ENCODE measurements around the gene PRKCH.
A peak's percentile ranks its signal among the peaks of the same experiment; 100 is the strongest.

Gene PRKCH

GRCh38 chr14:61502459-61503093, 181.2 kb downstream of the PRKCH start:
- no peaks in the 10 kb centered on the region for H4K20me1 ChIP-seq (ENCODE audit: insufficient read depth, low read length, poor library complexity, severe bottlenecking)
- H3K4me2 ChIP-seq (ENCODE audit: low read depth, low read length, poor library complexity, severe bottlenecking), result no peak overlapping the region
- H3F3A ChIP-seq (ENCODE audit: low read depth), result no peaks in the 10 kb centered on the region
- peaks cover 14% of the 10 kb centered on the region for H3K4me1 ChIP-seq (ENCODE audit: insufficient read depth, low read length, poor library complexity, severe bottlenecking)
- no peaks in the 10 kb centered on the region for H3K9me3 ChIP-seq (ENCODE audit: insufficient read depth, low read depth, low read length)
- H3K79me2 ChIP-seq (ENCODE audit: insufficient read depth, low read length), result 0 out of 2 replicates have a peak, but pooled peaks cover 14% of the 10 kb centered on the region
- H3K4me3 ChIP-seq (ENCODE audit: low read length, poor library complexity, severe bottlenecking), result no peak overlapping the region
- no peaks in the 10 kb centered on the region for H3K9me2 ChIP-seq (replicated peaks; ENCODE audit: low read depth, low read length)
- no peak overlapping the region for H2AFZ ChIP-seq (ENCODE audit: low read length)
- no peaks in the 10 kb centered on the region for H3K27me3 ChIP-seq (ENCODE audit: insufficient read depth, low read length, poor library complexity, severe bottlenecking)
- TF ChIP-seq EZH2phosphoT487 (IDR thresholded peaks at IDR 0.05; ENCODE audit: borderline replicate concordance), result no peak
- TF ChIP-seq CTCF (conservative IDR thresholded peaks at IDR 0.05; ENCODE audit: low read length), result no peak
- no peak overlapping the region for H3K9ac ChIP-seq (ENCODE audit: low read depth, low read length, poor library complexity, severe bottlenecking)
- H3K36me3 ChIP-seq (ENCODE audit: insufficient read depth, low read length), result peaks cover 41% of the 10 kb centered on the region; the same call in 1 of the 2 replicates

- no peak for TF ChIP-seq EZH2phosphoT487 (IDR thresholded peaks at IDR 0.05; ENCODE audit: borderline replicate concordance)
- TF ChIP-seq CTCF (conservative IDR thresholded peaks at IDR 0.05; ENCODE audit: low read length), result no peak
- Histone ChIP-seq H3K4me1 (ENCODE audit: insufficient read depth, low read length, poor library complexity, severe bottlenecking) (peaks cover 14% of the 10 kb centered on the region), H3K4me3 (ENCODE audit: low read length, poor library complexity, severe bottlenecking) (no peak overlapping the region), H2AFZ (ENCODE audit: low read length) (no peak overlapping the region), H3K27me3 (ENCODE audit: insufficient read depth, low read length, poor library complexity, severe bottlenecking) (no peaks in the 10 kb centered on the region), H3K9me2 (replicated peaks; ENCODE audit: low read depth, low read length) (no peaks in the 10 kb centered on the region), H4K20me1 (ENCODE audit: insufficient read depth, low read length, poor library complexity, severe bottlenecking) (no peaks in the 10 kb centered on the region), H3K9ac (ENCODE audit: low read depth, low read length, poor library complexity, severe bottlenecking) (no peak overlapping the region), H3K79me2 (ENCODE audit: insufficient read depth, low read length) (0 out of 2 replicates have a peak, but pooled peaks cover 14% of the 10 kb centered on the region), H3K9me3 (ENCODE audit: insufficient read depth, low read depth, low read length) (no peaks in the 10 kb centered on the region), H3F3A (ENCODE audit: low read depth) (no peaks in the 10 kb centered on the region), H3K4me2 (ENCODE audit: low read depth, low read length, poor library complexity, severe bottlenecking) (peak overlapping the region; percentile 16), H3K36me3 (ENCODE audit: insufficient read depth, low read length) (peaks cover 42% of the 10 kb centered on the region; the same call in 1 of the 2 replicates)
These were observed 181.9 kb downstream of the PRKCH start for GRCh38 chr14:61503167-61503801.

- H3K4me3 ChIP-seq (ENCODE audit: low read length, poor library complexity, severe bottlenecking), result no peak overlapping the region
- no peaks in the 10 kb centered on the region for H3K9me2 ChIP-seq (replicated peaks; ENCODE audit: low read depth, low read length)
- no peaks in the 10 kb centered on the region for H4K20me1 ChIP-seq (ENCODE audit: insufficient read depth, low read length, poor library complexity, severe bottlenecking)
- no peak overlapping the region for H2AFZ ChIP-seq (ENCODE audit: low read length)
- no peaks in the 10 kb centered on the region for H3K9me3 ChIP-seq (ENCODE audit: insufficient read depth, low read depth, low read length)
- peaks cover 42% of the 10 kb centered on the region; the same call in 1 of the 2 replicates for H3K36me3 ChIP-seq (ENCODE audit: insufficient read depth, low read length)
- 0 out of 2 replicates have a peak, but pooled peaks cover 8% of the 10 kb centered on the region for H3K79me2 ChIP-seq (ENCODE audit: insufficient read depth, low read length)
- H3K4me2 ChIP-seq (ENCODE audit: low read depth, low read length, poor library complexity, severe bottlenecking), result no peak overlapping the region
- no peak for TF ChIP-seq CTCF (conservative IDR thresholded peaks at IDR 0.05; ENCODE audit: low read length)
- TF ChIP-seq EZH2phosphoT487 (IDR thresholded peaks at IDR 0.05; ENCODE audit: borderline replicate concordance), result no peak
- no peaks in the 10 kb centered on the region for H3F3A ChIP-seq (ENCODE audit: low read depth)
- H3K9ac ChIP-seq (ENCODE audit: low read depth, low read length, poor library complexity, severe bottlenecking), result no peak overlapping the region
- peaks cover 14% of the 10 kb centered on the region for H3K4me1 ChIP-seq (ENCODE audit: insufficient read depth, low read length, poor library complexity, severe bottlenecking)
- no peaks in the 10 kb centered on the region for H3K27me3 ChIP-seq (ENCODE audit: insufficient read depth, low read length, poor library complexity, severe bottlenecking)
These were observed 183.5 kb downstream of the PRKCH start for GRCh38 chr14:61504901-61505300.

All from Loucy (cell line).